NT2/D1 (cell line): Measurements from ENCODE around the gene NBEAL2.
A peak's percentile ranks its signal among the peaks of the same experiment; 100 is the strongest.

Experiments
- DNase-seq: peaks from one replicate; pipeline ENCODE4 v3.0.0-alpha.2; 2011; ENCODE audit warnings: low read depth, low spot score
- H3K27me3 ChIP-seq: 2 replicates; pipeline ENCODE4 v1.6.0; 2011; ENCODE audit warnings: mild to moderate bottlenecking; ENCODE audit not compliant: insufficient read length, insufficient read depth
- H3K36me3 ChIP-seq: 2 replicates; pipeline ENCODE4 v1.6.1; 2011; ENCODE audit warnings: mild to moderate bottlenecking, low read length, mixed read lengths; ENCODE audit not compliant: insufficient read depth, insufficient read length
- H3K4me1 ChIP-seq: 2 replicates; pipeline ENCODE4 v1.5.1; 2011; ENCODE audit not compliant: insufficient read depth, insufficient read length
- H3K4me3 ChIP-seq: 2 replicates; pipeline ENCODE4 v1.5.1; 2011; ENCODE audit warnings: low read depth; ENCODE audit not compliant: insufficient read length
- H3K9ac ChIP-seq: 2 replicates; pipeline ENCODE4 v1.6.0; 2011; ENCODE audit warnings: low read depth; ENCODE audit not compliant: insufficient read length
- H3K9me3 ChIP-seq: 2 replicates; pipeline ENCODE4 v1.5.1; 2011; ENCODE audit warnings: mild to moderate bottlenecking, low read length; ENCODE audit not compliant: insufficient read depth
- SUZ12 ChIP-seq: IDR thresholded peaks from 2 replicates; pipeline ENCODE4 v1.6.1; 2011; ENCODE audit not compliant: insufficient read length, insufficient read depth; ENCODE audit errors: extremely low read depth
- YY1 ChIP-seq: IDR thresholded peaks from 2 replicates; pipeline ENCODE4 v1.6.1; 2011; ENCODE audit not compliant: insufficient read length, insufficient read depth
- ZNF274 ChIP-seq: IDR thresholded peaks from 2 replicates; pipeline ENCODE4 v1.6.1; 2011; ENCODE audit warnings: mild to moderate bottlenecking, low read depth, low read length

NBEAL2 gene

DNA sequence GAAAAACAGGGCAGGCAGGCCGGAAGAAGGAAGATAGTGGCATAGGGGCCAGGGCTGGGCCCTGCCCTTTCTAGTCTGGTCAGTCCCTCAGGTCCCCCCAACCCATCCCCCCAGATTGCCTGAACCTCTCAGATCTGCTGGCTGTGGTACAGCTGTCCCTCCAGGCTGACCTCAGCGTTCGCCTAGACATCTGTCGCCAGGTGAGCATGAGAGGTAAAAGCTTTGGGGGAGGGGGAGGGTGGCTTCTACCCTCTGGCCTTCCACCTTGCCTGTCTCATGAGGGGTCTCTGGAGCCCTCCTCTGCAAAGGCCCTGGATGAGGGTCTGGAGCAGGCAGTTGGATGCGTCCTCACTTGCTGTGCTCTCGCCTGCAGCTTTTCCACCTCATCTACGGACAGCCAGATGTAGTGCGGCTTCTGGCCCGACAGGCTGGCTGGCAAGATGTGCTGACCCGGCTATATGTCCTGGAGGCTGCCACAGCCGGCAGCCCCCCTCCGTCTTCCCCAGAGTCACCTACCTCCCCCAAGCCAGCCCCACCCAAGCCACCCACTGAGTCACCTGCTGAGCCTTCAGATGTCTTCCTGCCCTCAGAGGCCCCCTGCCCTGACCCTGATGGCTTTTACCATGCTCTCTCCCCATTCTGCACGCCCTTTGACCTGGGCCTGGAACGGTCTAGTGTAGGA, 20.2 kb downstream of the NBEAL2 start:
- H3K9me3 ChIP-seq = no peaks in the 10 kb centered on the region
- no peak for DNase-seq
- no peaks in the 10 kb centered on the region for H3K27me3 ChIP-seq
- peaks cover 48% of the 10 kb centered on the region for H3K36me3 ChIP-seq
- peak overlapping the region; percentile 53 for H3K9ac ChIP-seq
- H3K4me3 ChIP-seq = no peak overlapping the region
- peaks cover 25% of the 10 kb centered on the region for H3K4me1 ChIP-seq
- no peak for TF ChIP-seq ZNF274
- TF ChIP-seq SUZ12 = no peak
- TF ChIP-seq YY1 = no peak

DNA sequence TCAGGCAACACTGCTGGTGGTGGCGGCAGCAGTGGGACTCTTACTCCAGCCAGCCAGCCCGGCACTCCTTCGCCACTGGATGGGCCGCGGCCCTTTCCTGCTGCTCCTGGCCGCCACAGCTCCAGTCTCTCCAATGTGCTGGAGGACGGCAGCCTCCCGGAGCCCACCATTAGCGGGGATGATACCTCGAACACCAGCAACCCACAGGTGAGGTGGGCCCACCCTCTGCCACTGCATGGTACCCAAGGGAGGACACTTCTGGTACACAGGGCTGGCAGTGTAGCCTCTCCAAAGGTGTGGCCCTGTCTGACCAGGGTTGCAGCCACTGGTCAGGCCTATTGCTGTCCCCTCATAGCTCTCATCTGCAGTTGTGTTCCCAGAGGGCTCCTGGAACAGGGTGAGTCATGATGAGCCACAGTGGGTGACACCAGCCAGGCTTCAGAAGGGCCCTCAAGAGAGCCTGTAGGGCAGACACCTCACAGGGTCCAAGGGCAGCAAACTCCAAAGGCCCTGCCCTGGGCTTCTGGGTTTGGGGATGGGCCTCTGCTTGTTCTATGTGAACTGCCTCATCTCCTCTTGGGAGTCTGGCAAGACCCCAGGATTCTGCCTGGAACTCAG, 20.8 kb downstream of the NBEAL2 start:
- no peak for DNase-seq
- Histone ChIP-seq H3K27me3 (no peaks in the 10 kb centered on the region), H3K4me1 (peaks cover 25% of the 10 kb centered on the region), H3K9me3 (no peaks in the 10 kb centered on the region), H3K9ac (no peak overlapping the region), H3K4me3 (no peak overlapping the region), H3K36me3 (peaks cover 54% of the 10 kb centered on the region)
- TF ChIP-seq ZNF274 (no peak), SUZ12 (no peak), YY1 (no peak)

DNA sequence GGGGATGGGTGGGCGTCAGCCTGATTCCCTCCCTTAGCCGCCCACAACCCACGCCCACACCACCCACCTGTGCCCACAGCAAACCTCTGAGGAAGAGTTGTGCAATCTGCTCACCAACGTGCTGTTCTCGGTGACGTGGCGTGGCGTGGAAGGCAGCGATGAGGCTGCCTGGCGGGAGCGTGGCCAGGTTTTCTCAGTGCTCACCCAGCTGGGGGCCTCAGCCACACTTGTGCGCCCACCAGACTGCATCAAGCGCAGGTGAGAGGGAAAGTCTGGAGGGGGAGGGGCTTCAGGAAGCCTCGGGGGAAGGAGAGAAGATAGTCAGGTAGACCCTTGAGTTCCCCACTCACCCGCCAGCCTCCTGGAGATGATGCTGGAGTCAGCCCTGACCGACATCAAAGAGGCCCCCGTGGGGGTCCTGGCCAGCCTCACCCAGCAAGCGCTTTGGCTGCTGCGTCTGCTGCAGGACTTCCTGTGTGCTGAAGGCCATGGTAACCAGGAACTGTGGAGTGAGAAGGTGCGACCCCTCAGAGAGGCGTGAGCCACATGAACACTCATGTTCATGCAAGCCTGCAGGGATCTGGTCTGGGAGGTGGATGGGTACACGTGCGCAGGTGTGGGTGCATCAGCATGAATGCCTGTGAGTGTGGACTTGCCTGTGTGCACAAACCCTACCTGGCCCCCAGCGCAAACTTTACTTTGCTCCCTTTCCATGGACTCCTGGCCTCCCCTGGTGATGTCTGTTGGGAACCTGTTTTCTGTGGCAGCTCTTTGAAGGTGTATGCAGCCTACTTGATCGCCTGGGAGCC, 21.7 kb downstream of the NBEAL2 start:
- DNase-seq = no peak
- H3K4me3 ChIP-seq = no peak overlapping the region
- TF ChIP-seq YY1 (no peak), SUZ12 (no peak), ZNF274 (no peak)
- H3K4me1 ChIP-seq = peaks cover 25% of the 10 kb centered on the region
- H3K36me3 ChIP-seq = peaks cover 61% of the 10 kb centered on the region
- no peak overlapping the region for H3K9ac ChIP-seq
- H3K27me3 ChIP-seq = no peaks in the 10 kb centered on the region
- no peaks in the 10 kb centered on the region for H3K9me3 ChIP-seq

DNA sequence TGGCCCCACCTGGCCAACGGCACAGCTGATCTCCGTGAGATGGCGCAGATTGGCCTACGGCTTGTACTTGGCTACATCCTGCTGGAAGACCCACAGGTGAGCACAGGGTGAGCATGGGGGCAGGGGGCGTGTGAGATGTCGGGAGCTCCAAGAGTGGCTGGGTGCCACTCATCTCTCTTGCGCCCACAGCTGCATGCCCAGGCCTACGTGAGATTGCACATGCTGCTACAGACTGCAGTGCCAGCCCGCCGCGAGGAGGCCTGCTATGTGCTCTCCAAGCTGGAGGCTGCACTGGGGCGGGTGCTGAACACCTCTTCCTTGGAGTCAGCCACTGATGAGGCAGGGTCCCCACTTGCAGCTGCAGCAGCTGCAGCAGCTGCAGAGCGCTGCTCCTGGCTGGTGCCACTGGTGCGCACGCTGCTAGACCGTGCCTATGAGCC, 22.3 kb downstream of the NBEAL2 start:
- peaks cover 24% of the 10 kb centered on the region for H3K4me1 ChIP-seq

DNA sequence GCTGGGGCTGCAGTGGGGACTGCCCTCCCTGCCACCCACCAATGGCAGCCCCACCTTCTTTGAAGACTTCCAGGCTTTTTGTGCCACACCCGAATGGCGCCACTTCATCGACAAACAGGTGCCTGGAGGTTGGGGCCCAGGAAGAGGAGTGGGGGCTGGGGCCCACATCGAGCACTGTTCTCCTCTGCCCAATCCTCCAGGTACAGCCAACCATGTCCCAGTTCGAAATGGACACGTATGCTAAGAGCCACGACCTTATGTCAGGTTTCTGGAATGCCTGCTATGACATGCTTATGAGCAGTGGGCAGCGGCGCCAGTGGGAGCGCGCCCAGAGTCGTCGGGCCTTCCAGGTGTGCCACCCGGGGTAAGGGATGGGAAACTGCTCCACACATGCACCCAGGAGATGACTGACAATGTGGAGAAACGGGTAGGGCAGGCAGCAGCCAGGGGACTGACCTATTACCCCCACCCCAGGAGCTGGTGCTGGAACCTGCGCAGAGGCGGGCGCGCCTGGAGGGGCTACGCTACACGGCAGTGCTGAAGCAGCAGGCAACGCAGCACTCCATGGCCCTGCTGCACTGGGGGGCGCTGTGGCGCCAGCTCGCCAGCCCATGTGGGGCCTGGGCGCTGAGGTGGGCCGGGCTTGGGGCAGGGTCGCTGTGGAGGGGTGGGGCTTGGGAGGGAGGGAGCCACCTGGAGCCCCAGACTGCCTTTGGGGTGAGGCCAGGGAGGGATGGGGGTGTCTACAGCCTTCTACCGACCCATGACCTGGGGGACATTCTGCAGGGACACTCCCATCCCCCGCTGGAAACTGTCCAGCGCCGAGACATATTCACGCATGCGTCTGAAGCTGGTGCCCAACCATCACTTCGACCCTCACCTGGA, 22.9 kb downstream of the NBEAL2 start:
- Histone ChIP-seq H3K9ac (no peak overlapping the region), H3K4me1 (peaks cover 19% of the 10 kb centered on the region), H3K4me3 (no peak overlapping the region), H3K9me3 (no peaks in the 10 kb centered on the region), H3K27me3 (no peaks in the 10 kb centered on the region), H3K36me3 (peaks cover 72% of the 10 kb centered on the region)
- TF ChIP-seq SUZ12 (no peak), ZNF274 (no peak), YY1 (no peak)
- no peak for DNase-seq

More for the DNA sequence above, 22.3 kb downstream of the NBEAL2 start:
- no peak overlapping the region for H3K4me3 ChIP-seq
- DNase-seq = no peak
- peaks cover 67% of the 10 kb centered on the region for H3K36me3 ChIP-seq
- no peaks in the 10 kb centered on the region for H3K27me3 ChIP-seq
- H3K9me3 ChIP-seq = no peaks in the 10 kb centered on the region
- TF ChIP-seq ZNF274 = no peak
- no peak for TF ChIP-seq SUZ12
- no peak for TF ChIP-seq YY1
- H3K9ac ChIP-seq = no peak overlapping the region

DNA sequence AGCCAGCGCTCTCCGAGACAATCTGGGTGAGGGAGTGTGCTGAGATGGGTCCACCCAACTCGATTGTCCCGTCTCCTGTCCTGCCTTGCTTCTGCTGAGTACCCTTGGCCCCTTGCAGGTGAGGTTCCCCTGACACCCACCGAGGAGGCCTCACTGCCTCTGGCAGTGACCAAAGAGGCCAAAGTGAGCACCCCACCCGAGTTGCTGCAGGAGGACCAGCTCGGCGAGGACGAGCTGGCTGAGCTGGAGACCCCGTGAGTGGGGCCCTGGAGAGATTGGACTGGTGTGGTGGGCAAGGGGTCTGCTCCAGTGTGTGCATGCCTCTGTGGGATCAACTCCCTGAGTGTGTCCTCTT, 23.6 kb downstream of the NBEAL2 start:
- Histone ChIP-seq H3K4me1 (peaks cover 16% of the 10 kb centered on the region), H3K36me3 (peaks cover 75% of the 10 kb centered on the region), H3K9me3 (no peaks in the 10 kb centered on the region), H3K9ac (no peak overlapping the region), H3K27me3 (no peaks in the 10 kb centered on the region), H3K4me3 (no peak overlapping the region)
- DNase-seq = no peak
- TF ChIP-seq SUZ12 (no peak), YY1 (no peak), ZNF274 (no peak)
